Bronchial epithelial cell (primary cell): ENCODE measurements around the gene NMUR1. TPM values are rescaled to one million over a fixed set of nuclear protein-coding genes. Genes with fewer than 3 reads are reported as not detected.

ENCODE experiments used
- DNase-seq: peaks from one replicate; pipeline ENCODE4 v3.0.0-alpha.2; 2010; ENCODE audit warnings: low read depth
- FAIRE-seq: peaks from 2 replicates; lab custom pipeline; 2011; peaks lifted over from hg19 to GRCh38; lab: Jason Lieb, UNC
- H3K27me3 ChIP-seq: 2 replicates; pipeline ENCODE4 v1.5.1; 2011; ENCODE audit warnings: low read length; ENCODE audit not compliant: control insufficient read depth, insufficient read depth
- H3K36me3 ChIP-seq: 2 replicates; pipeline ENCODE4 v1.5.1; 2011; ENCODE audit warnings: low read length; ENCODE audit not compliant: control insufficient read depth, insufficient read depth
- H3K4me3 ChIP-seq: 2 replicates; pipeline ENCODE4 v1.5.1; 2011; ENCODE audit warnings: mild to moderate bottlenecking, low read depth, low read length, control low read depth
- CTCF ChIP-seq: IDR thresholded peaks from 2 replicates; pipeline ENCODE4 v1.5.1; 2011; ENCODE audit warnings: mild to moderate bottlenecking, moderate library complexity, low read length, control low read depth, inconsistent platforms; ENCODE audit not compliant: insufficient read depth, severe bottlenecking
- total RNA-seq: library from RNA; depleted of rRNA; stranded (reverse); fragments of >200 nt; gene quantifications from 2 replicates; pipeline ENCODE4 v1.2.1, GENCODE V29; 2014

NMUR1 gene
- total RNA-seq, 1 donor from 2014 or later: not detected

- no peak overlapping the region for H3K4me3 ChIP-seq
- DNase-seq (no peak), FAIRE-seq (no peak)
- TF ChIP-seq CTCF: no peak
- H3K36me3 ChIP-seq: no peaks in the 10 kb centered on the region
- peaks cover 6% of the 10 kb centered on the region for H3K27me3 ChIP-seq
Measured at GRCh38 chr2:231526341-231527090, 3.7 kb downstream of the NMUR1 start.

GRCh38 chr2:231525248-231526163, 4.7 kb downstream of the NMUR1 start:
- H3K36me3 ChIP-seq: no peaks in the 10 kb centered on the region
- no peak for DNase-seq
- no peak for TF ChIP-seq CTCF
- H3K4me3 ChIP-seq: no peak overlapping the region
- H3K27me3 ChIP-seq: peaks cover 6% of the 10 kb centered on the region
- FAIRE-seq: no peak

GRCh38 chr2:231524477-231525247, 5.6 kb downstream of the NMUR1 start:
- TF ChIP-seq CTCF: no peak
- no peak for FAIRE-seq

GRCh38 chr2:231523451-231524285, 6.6 kb downstream of the NMUR1 start:
- DNase-seq (no peak), FAIRE-seq (peak; percentile 72)
- Histone ChIP-seq H3K27me3 (no peaks in the 10 kb centered on the region), H3K4me3 (no peak overlapping the region), H3K36me3 (no peaks in the 10 kb centered on the region)
- no peak for TF ChIP-seq CTCF

More at GRCh38 chr2:231524477-231525247, 5.6 kb downstream of the NMUR1 start:
- H3K4me3 ChIP-seq: no peak overlapping the region
- H3K27me3 ChIP-seq: peaks cover 3% of the 10 kb centered on the region
- DNase-seq: no peak
- no peaks in the 10 kb centered on the region for H3K36me3 ChIP-seq
